Neuronal stem cell (in vitro differentiated cells): ENCODE results near the gene ETFB.

Source experiments
- DNase-seq: peaks from one replicate; pipeline ENCODE4 v3.0.0-alpha.2; 2013; ENCODE audit warnings: low spot score
- H2AFZ ChIP-seq: one replicate; pipeline ENCODE4 v1.6.1; 2013; ENCODE audit warnings: mild to moderate bottlenecking, low read length, inconsistent platforms
- H2AK5ac ChIP-seq: 2 replicates; pipeline ENCODE4 v1.6.1; 2013; ENCODE audit warnings: low read depth, mild to moderate bottlenecking, inconsistent platforms, low read length, moderate library complexity, mixed read lengths
- H2BK120ac ChIP-seq: 2 replicates; pipeline ENCODE4 v1.6.1; 2013; ENCODE audit warnings: low read depth, mild to moderate bottlenecking, inconsistent platforms, low read length, moderate library complexity, mixed read lengths
- H2BK12ac ChIP-seq: one replicate; pipeline ENCODE4 v1.6.1; 2013; ENCODE audit warnings: low read length, inconsistent platforms
- H2BK15ac ChIP-seq: 2 replicates; pipeline ENCODE4 v1.6.1; 2013; ENCODE audit warnings: mild to moderate bottlenecking, low read length, inconsistent platforms, mixed read lengths
- H2BK5ac ChIP-seq: one replicate; pipeline ENCODE4 v1.6.1; 2013; ENCODE audit warnings: inconsistent platforms, mild to moderate bottlenecking, low read length, moderate library complexity
- H3K14ac ChIP-seq: one replicate; pipeline ENCODE4 v1.6.1; 2013; ENCODE audit warnings: low read length, inconsistent platforms
- H3K18ac ChIP-seq: 2 replicates; pipeline ENCODE4 v1.6.1; 2013; ENCODE audit warnings: low read length, inconsistent platforms
- H3K23ac ChIP-seq: 2 replicates; pipeline ENCODE4 v1.6.1; 2013; ENCODE audit warnings: low read depth, mild to moderate bottlenecking, mixed read lengths, low read length, inconsistent platforms; ENCODE audit not compliant: poor library complexity
- H3K27ac ChIP-seq: replicated peaks from 3 replicates; pipeline ENCODE4 v1.5.1; 2013; ENCODE audit warnings: low read length, inconsistent platforms
- H3K27me3 ChIP-seq, 3 experiments: 2 replicates each; pipeline ENCODE4 v1.6.1; 2013; ENCODE audit warnings: low read length in 3 of 3, mild to moderate bottlenecking in 2 of 3, inconsistent platforms in 1 of 3, low read depth in 1 of 3, mixed read lengths in 1 of 3, moderate library complexity in 1 of 3; ENCODE audit not compliant: control insufficient read depth in 3 of 3, insufficient read depth in 3 of 3
- H3K36me3 ChIP-seq, 2 donors: replicated peaks in 1 of 2; 2 replicates each; pipeline ENCODE4 v1.6.1; 2013; ENCODE audit warnings: low read length in 2 of 2; ENCODE audit not compliant: control insufficient read depth in 2 of 2, insufficient read depth in 2 of 2
- H3K4ac ChIP-seq: 2 replicates; pipeline ENCODE4 v1.6.1; 2013; ENCODE audit warnings: inconsistent platforms, mild to moderate bottlenecking, low read length, moderate library complexity
- H3K4me1 ChIP-seq, 2 donors: 1 replicate in 1 of 2; 2 replicates in 1 of 2; pipeline ENCODE4 v1.6.1; 2013; ENCODE audit warnings: low read length in 2 of 2, low read depth in 1 of 2; ENCODE audit not compliant: control insufficient read depth in 2 of 2, insufficient read depth in 1 of 2
- H3K4me2 ChIP-seq: one replicate; pipeline ENCODE4 v1.6.1; 2013; ENCODE audit warnings: mild to moderate bottlenecking, low read length, inconsistent platforms; ENCODE audit not compliant: insufficient read depth, poor library complexity, severe bottlenecking
- H3K4me3 ChIP-seq, 2 donors: 2 replicates each; pipeline ENCODE4 v1.5.1; 2013; ENCODE audit warnings: low read length in 2 of 2, mild to moderate bottlenecking in 2 of 2, inconsistent platforms in 1 of 2, moderate library complexity in 1 of 2
- H3K79me1 ChIP-seq: one replicate; pipeline ENCODE4 v1.6.1; 2013; ENCODE audit warnings: low read depth, mild to moderate bottlenecking, inconsistent platforms, low read length, moderate library complexity
- H3K9ac ChIP-seq: one replicate; pipeline ENCODE4 v1.6.1; 2013; ENCODE audit warnings: mild to moderate bottlenecking, low read depth, low read length, inconsistent platforms; ENCODE audit not compliant: poor library complexity
- H3K9me3 ChIP-seq, 2 donors: replicated peaks in 1 of 2; 2 replicates each; pipeline versions ENCODE3 to v1.6.1; 2013; ENCODE audit warnings: low read length in 2 of 2, mild to moderate bottlenecking in 2 of 2, inconsistent platforms in 1 of 2, low read depth in 1 of 2, mixed read lengths in 1 of 2, moderate library complexity in 1 of 2; ENCODE audit not compliant: control insufficient read depth in 2 of 2, insufficient read depth in 1 of 2
- H4K8ac ChIP-seq: one replicate; pipeline ENCODE4 v1.6.1; 2013; ENCODE audit warnings: low read depth, mild to moderate bottlenecking, inconsistent platforms, low read length, moderate library complexity
- H4K91ac ChIP-seq: one replicate; pipeline ENCODE4 v1.6.1; 2013; ENCODE audit warnings: low read length, low read depth, mild to moderate bottlenecking, inconsistent platforms; ENCODE audit not compliant: poor library complexity
- WGBS, 2 donors: extraction: QIAGEN DNeasy Blood & Tissue Kit; methylation state at CpG; one replicate each; pipeline ENCODE4 v1.1.7; 2013; ENCODE audit warnings: missing lambda C conversion rate in 2 of 2, mixed read lengths in 1 of 2; ENCODE audit not compliant: insufficient read length in 2 of 2, insufficient replicate concordance in 1 of 2; ENCODE audit errors: extremely low coverage in 2 of 2; 5-methylcytosine and 5-hydroxymethylcytosine counted together

ETFB gene

GRCh38 chr19:51342631-51343569 lies 23.3 kb downstream of the ETFB start:
- Histone ChIP-seq H3K18ac (no peak overlapping the region), H2AFZ (no peak overlapping the region), H3K23ac (no peak overlapping the region), H3K4me1 (peaks cover 2 to 5% of the 10 kb centered on the region in 2 donors), H3K14ac (no peak overlapping the region), H2BK120ac (no peak overlapping the region), H3K79me1 (peaks cover 2% of the 10 kb centered on the region), H3K4ac (no peak overlapping the region), H3K9me3 (no peaks in the 10 kb centered on the region), H4K8ac (no peak overlapping the region), H3K4me2 (no peak overlapping the region), H3K27ac (no peak overlapping the region), H2AK5ac (no peak overlapping the region), H3K27me3 (peaks cover 0 to 19% (median 7%) of the 10 kb centered on the region in 3 experiments), H4K91ac (no peak overlapping the region), H2BK12ac (peak overlapping the region; percentile 16), H3K4me3 (no peak overlapping the region), H3K9ac (no peak overlapping the region), H3K36me3 (peaks cover 0 to 4% of the 10 kb centered on the region in 2 donors), H2BK15ac (peak overlapping the region; percentile 3), H2BK5ac (no peak overlapping the region)
- DNase-seq = no peak
- WGBS, 2 donors = no CpG with 5 or more reads among the region's 9 CpGs

GRCh38 chr19:51341976-51342580 lies 24.1 kb downstream of the ETFB start, which contains the start of gene VSIG10L:
TSS of gene VSIG10L (minus strand) at chr19:51342139. CDS start at chr19:51342124, 15 bp downstream.
- Histone ChIP-seq H3K14ac (peak within 1 kb of the TSS; percentile 97), H3K4me2 (no peak within 1 kb of the TSS), H3K27ac (no peak within 1 kb of the TSS), H3K27me3 (peaks cover 0 to 19% (median 7%) of the 10 kb centered on the region in 3 experiments), H3K23ac (peak within 1 kb of the TSS; percentile 96), H2BK120ac (peak within 1 kb of the TSS; percentile 66), H3K36me3 (peaks cover 0 to 3% of the 10 kb centered on the region in 2 donors), H3K4ac (no peak within 1 kb of the TSS), H4K91ac (no peak within 1 kb of the TSS), H3K18ac (peak within 1 kb of the TSS; percentile 89), H2AFZ (no peak within 1 kb of the TSS), H4K8ac (no peak within 1 kb of the TSS), H2BK12ac (peak within 1 kb of the TSS; percentile 16), H2BK15ac (peak within 1 kb of the TSS; percentile 98), H3K9me3 (no peaks in the 10 kb centered on the region), H3K4me3 (peak within 1 kb of the TSS in 1 of 2 donors; percentile 59), H3K9ac (peak within 1 kb of the TSS; percentile 38), H2BK5ac (peak within 1 kb of the TSS; percentile 71), H3K4me1 (peaks cover 2 to 5% of the 10 kb centered on the region in 2 donors), H2AK5ac (peak within 1 kb of the TSS; percentile 96), H3K79me1 (peaks cover 2% of the 10 kb centered on the region)
- DNase-seq = no peak
- WGBS, 2 donors = no CpG with 5 or more reads among the region's 3 CpGs

GRCh38 chr19:51341066-51341465 lies 25.1 kb downstream of the ETFB start:
- Histone ChIP-seq H3K4me3 (peak overlapping the region in 1 of 2 donors; percentile 59), H3K79me1 (peaks cover 2% of the 10 kb centered on the region), H3K14ac (peak overlapping the region; percentile 97), H2BK120ac (peak overlapping the region; percentile 66), H3K9ac (peak overlapping the region; percentile 38), H3K4me1 (peaks cover 2 to 5% of the 10 kb centered on the region in 2 donors), H4K91ac (no peak overlapping the region), H3K18ac (peak overlapping the region; percentile 89), H2BK5ac (peak overlapping the region; percentile 71), H2BK12ac (no peak overlapping the region), H3K4ac (no peak overlapping the region), H3K27ac (no peak overlapping the region), H4K8ac (no peak overlapping the region), H2BK15ac (peak overlapping the region; percentile 98), H3K36me3 (no peaks in the 10 kb centered on the region), H3K27me3 (peaks cover 0 to 19% (median 7%) of the 10 kb centered on the region in 3 experiments), H3K23ac (peak overlapping the region; percentile 96), H2AFZ (peak overlapping the region; percentile 95), H2AK5ac (peak overlapping the region; percentile 96), H3K9me3 (no peaks in the 10 kb centered on the region), H3K4me2 (no peak overlapping the region)
- DNase-seq = no peak
- WGBS, 2 donors = no CpG with 5 or more reads among the region's 18 CpGs
